NCI-H774 (cell line): Measurements from ENCODE around the gene TRIM44.
"Not testable (repeated sequence)": the region's sequence is repeated elsewhere in the genome, so short reads cannot be mapped to it uniquely, and the experiment has no call there.

Experiments used
- DNase-seq: peaks from one replicate; lab custom pipeline; 2025; lab: John Stamatoyannopoulos, UW

The TRIM44 gene

DNA sequence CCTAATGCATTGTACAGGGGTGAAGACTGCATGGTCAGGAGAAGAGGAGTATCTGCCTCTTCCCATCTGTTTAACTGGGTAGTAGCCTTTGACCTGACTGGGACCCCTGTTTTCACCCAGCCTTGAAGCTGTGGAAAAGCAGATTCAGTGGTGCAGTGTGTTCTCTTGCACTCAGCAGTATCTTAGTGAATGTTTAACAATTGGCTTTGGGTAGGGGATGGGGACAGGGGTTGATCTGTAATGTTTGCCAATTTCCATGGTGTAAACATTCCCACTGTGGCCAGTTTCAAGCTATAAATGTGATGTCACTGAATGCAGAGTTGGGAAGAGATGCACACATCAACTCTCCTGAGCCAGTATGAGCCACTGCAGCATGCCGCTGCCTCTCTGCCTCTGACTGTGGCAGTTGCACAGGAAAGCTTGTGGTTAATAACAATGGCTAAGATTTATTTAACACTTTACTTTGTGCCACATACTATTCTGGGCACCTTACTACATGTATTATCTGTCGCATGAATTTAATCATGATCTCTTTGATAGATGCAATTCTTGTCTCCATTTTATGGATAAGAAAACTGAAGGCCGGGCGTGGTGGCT lies 28.6 kb upstream of the TRIM44 start:
- DNase-seq: no peak

DNA sequence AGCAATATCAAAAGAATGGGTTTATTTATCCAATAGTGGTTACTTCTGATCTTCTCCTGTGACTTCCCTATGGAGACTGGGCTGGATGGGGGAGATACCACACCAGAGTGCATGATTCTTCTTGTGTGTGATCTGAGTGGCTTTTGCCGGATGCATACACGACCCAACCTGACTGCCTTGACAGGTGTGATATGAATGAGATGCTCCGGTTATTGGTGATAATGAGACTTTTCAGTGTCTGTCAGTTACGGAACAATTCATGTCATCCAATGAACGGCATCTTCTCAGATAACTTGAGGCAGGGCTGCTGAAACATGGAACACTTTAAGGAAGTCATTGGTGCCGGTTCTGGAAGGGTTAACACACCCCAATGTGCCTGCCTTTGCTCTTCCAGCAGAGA lies 26.6 kb upstream of the TRIM44 start:
- DNase-seq: no peak

DNA sequence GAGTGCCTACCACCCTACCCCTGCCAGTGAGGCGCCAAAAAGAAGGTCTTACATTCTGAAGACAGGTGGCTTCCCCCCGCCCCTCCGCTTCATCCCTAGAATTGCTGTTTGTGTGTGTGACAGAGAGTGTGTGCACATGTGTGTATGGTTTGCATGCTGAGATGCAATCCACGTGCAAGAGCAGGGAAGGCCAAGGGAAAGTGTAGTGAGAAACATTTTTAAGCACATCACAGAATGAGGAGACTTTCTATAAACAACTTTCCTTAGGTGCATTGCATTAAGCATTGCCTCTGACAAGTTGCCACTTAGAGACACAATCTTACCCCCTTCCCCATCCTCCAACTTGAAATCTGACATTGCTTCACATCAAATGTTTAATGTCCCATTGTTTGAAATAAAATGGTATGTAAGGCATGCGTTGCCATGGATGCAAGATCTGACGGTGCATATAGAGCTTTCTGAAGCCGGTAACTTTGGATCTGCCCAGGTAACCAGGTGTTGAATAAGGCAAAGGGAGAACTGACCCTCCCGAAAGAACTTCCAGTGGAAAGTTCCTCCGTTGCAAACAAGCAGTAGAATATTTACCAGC lies 22.9 kb upstream of the TRIM44 start:
- DNase-seq: no peak

DNA sequence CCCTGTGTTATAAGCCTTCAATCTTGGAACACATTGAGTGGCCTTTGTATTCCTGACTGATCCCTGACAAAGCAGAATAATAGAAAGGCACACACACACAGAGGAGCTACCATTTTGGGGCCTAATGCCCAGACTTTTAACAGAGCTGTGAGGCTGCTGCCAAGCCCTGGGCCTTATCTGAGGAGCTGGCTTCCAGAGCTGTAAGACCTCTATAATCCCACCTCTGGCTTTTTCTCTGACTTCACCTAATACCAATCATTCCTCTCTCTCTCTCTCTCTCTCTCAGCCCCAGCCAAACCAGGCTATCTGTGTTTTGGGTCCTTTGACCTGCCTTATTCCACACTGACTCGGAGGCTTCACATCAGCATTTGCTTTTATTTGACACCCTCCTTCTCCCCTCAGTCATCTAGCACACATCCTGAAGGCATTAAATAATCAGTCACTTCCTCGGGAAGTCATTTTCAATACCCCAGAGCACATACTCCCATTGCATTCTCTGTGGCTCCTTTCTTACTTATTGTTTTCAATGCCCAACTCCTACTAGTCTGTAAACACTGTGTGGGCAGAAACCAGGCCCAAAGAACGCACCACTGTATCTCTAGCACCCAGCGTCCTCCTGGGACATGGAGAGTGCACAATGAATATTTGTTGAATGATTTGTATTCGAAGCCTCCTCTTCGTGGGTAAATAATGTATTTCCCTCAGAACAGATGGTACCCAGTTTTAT lies 21.2 kb upstream of the TRIM44 start:
- DNase-seq: no peak

DNA sequence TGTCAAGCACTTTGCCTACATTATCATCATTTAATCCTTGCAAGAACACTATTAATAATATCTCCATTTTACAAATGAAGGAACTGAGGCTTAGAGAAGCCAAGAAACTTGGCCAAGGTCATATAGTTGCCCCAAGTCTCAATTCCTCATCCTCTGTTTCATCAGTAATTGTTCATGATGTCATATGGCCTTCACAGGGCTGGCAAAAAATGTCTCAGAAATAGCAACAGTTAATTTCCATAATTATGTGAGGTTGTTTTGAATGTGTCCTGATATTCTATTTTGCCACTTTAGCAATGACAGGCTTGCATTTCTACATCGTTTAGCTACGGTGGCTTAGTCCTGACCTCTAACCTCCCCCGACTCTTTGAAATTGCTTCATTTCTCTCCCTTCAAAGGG lies 20.6 kb upstream of the TRIM44 start:
- no peak for DNase-seq

DNA sequence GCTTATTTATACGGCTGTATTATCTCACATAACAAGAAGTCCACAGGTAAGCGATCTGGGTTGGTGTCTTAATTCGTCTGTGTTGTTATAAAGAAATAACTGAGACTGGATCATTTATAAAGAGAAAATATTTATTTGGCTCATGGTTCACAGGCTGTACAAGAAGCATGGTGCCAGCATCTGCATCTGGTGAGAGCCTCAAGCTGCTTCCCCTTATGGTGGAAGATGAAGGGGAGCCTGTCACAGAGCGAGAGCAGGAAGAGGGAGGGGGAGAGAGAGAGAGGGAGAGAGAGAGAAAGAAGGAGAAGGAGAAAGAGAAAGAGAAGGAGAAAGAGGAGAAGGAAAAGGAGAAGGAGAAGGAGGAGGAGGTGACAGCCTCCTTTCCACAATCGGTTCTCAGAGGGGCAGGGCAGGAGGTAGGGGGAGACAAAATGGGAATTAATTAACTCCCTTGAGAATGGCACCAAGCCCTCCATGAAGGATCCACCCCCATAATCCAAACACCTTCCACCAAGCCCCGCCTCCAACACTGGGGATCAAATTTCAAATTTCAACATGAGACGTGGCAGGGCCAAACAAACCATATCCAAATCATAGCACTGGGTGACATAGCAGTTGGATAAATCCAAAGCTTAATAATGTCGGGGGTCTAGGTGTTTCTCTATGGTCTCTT lies 15.0 kb upstream of the TRIM44 start:
- no peak for DNase-seq

DNA sequence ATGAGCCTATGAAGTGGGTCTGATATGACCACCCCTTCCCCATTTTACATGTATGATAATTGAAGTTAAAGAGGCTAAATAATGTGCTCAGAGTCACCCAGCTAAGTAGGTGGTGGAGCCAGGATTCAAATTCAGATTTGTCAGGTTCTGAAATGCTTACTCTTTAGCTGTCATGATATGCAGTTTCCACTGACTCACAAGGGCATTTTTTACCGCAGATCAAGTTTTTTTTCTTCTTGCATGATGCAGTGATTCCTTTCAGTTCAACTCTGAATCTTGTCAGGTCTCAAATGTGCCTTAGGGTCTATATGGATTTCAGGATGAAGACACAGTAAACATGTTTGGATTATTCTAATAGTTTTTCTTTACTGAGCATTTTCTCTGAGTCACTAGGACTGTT lies 12.6 kb upstream of the TRIM44 start:
- DNase-seq: no peak

DNA sequence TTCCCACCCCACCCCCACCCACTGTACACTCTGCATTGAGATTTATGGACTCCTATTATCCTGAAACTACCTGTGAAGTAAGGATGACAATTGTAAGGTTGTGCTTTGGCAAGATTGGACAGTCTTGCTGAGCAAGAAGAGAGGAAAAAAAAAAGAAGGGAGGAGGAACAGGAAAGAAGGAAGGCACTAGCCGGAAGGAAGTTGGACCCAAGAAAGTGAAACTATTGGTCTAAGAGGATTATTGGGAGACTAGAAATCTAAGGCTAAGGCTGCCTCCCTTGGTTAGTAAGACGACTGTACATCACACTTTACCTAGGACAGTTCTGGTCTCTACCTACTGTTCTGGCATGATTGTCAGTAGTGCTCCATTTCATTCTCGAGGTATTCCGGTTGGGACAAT lies 12.1 kb upstream of the TRIM44 start:
- DNase-seq: no peak

DNA sequence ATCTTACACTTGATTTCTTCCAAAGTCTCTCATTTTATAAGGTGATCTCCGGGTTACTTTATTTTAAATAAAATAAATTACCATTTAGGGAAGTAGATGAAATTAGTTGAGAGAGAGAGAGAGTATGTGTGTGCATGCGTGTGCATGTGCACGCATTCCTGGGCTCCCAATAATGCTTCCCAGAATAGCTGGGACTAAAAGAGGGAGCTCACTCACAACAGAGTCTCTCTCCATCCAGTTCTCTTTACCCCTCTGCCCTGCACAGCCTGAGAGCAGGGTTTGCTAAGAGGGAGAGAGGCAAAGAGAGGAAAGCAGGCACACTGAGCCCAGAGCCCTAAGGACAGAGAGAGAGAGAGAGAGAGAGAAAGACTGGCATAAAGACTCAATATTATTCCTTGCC lies 11.3 kb upstream of the TRIM44 start:
- no peak for DNase-seq

DNA sequence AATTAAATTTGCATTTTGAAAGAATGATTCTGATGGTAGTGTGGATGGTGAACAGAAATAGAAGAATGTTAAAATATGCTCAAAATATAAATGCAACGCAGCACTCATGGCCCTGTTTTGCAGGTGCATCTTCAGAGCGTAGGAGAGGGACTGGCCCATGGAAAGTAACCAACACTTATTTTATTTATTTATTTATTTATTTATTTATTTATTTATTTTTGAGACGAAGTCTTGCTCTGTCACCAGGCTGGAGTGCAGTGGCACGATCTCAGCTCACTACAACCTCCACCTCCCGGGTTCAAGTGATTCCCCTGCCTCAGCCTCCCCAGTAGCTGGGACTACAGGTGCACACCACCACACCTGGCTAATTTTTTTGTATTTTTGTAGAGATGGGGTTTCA lies 9.8 kb upstream of the TRIM44 start:
- DNase-seq: not testable (repeated sequence)

DNA sequence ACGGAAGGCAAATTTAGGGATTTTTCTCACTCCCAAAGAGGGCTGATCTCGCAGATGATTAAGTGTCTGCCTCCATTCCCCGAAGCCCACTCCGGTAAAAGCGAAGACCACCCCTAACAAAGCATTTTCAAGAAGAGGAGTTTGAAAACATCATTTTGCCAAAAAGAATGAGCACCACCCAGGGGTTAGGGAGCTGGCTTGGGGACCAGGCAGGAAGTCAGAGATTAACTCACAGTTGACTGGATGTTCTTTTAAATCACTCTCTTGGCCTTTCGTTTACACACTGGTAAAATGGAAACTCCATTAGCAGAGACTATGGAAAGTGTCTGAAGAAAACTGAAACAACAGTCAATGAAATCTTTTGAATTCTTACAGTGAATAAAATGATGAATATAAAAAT lies 7.9 kb upstream of the TRIM44 start:
- no peak for DNase-seq

DNA sequence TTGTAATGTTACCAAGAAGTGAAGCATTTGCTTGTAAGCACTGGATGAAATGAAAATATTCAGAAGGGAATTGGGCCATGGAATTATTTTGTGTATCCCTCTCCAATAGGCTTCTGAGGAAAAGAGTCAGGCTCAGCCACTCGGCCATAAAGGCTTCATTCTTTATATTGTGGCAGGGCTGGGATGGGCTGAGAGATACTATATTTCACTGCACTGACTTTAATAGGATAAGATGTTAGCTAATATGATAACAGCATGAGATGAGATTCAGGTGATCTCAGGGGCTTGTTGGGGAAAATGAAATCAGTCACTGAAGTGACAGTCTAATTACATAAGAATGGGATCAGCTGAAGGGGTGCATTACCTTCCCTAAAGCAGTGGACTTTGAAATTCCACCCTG lies 7.3 kb upstream of the TRIM44 start:
- no peak for DNase-seq

DNA sequence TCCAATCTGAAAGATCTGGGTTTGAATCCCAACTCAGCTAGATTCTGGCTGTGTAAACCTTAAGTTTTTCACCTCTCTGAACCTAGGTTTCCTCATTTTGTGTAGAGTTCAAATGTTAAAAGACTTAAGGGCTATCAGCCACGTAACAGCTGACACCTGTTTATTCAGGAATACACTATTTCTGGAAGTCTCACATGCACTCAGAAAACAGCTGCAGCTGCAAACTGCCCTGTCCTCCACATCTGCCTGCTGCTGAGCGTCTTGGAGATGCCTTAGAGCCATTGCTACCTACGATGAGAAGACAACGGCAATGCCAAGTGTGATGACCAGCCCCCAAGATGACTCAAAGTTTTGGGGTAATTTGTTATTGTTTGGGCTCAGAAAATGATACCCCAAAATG lies 6.7 kb upstream of the TRIM44 start:
- DNase-seq: no peak

DNA sequence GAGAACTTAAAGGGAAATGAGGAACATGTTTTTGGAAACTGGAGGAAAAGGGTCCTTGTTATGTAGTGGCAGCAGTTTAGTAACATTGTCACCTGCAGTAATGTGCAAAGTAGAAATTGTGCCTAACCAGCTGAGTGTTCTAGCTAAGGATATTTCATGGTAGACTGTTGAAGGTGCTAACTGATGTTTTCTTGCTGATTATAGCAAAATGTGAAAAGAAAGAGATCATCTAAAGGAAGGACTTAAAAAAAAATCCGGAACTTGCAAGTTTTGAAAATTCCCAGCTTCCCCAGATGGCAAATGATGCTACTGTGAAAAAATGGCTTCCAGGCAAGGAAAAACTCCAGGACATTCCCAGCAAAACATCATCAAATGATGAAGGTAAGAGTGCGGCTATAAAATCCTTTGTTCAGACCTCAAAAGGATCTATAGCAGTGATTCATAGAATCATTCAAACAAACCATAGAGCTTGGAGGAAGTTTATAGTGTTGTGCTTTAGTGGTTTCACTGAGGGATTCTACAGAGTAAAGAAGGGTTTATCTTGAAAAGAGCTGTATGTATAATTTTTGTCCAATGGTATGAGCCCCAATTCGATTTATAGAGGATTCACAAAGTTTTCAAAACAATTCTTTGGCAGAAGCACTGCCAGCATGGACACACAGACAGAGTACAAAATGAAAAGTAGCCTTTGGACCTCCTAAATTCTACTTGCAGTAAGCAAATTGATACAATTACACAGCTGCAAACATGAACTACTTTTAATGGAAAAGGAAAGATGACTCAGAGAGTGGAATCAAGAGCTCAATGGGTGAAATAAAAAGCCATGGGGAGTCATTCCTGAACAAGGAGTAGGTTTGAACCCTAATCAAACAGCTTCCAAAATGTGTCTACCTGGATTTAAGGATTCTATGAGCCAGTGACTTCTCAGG lies 4.3 kb upstream of the TRIM44 start:
- no peak for DNase-seq

DNA sequence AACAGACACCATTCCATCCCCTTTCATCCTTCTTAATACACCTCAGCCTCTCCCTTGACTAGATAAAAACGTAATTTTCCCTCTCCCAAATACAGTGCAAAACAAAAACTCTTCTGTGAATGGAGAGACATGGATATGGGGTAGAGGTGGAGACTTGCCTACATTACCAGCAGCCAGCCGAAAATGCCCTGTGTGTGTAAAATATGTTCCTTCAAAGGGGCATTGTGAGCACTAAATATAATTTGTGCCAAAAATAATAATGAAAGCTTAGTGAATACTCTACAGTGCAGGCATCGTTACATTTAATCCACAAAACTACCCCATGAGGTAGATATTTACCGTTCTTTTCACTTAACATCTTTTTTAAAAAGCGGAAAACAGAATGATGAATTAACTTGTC lies 1.0 kb upstream of the TRIM44 start:
- DNase-seq: no peak

DNA sequence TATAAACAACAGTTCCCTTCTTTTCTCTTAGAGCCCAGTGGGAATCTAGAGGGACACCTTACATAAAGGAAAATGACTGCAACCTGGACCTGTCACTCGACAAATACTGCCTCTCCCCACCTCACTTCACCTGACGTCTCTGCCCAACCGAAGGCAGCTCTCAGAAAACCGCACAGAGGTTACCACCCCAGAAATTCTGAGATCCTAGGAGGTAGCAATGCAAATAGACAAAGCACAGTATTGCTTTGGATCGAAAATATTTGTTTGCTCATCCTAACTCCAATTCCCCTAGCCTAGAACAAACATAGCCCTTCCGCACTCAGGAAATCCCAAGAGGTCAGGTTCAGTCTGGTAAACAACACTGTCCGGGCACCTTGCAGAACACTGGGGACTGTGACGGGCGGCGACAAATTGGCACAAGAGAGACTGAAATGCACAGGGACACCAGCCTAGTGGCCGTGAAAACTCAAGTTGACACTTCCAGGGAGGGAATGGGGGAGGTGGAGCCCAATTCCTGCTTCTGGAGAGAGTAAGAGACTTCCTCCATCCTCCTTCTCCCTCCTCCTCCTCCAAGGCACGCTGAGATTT lies 420 bp upstream of the TRIM44 start:
- DNase-seq: no peak

DNA sequence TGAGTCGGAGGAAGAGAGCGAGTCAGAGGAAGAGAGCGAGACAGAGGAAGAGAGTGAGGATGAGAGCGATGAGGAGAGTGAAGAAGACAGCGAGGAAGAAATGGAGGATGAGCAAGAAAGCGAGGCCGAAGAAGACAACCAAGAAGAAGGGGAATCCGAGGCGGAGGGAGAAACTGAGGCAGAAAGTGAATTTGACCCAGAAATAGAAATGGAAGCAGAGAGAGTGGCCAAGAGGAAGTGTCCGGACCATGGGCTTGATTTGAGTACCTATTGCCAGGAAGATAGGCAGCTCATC lies 780 bp downstream of the TRIM44 start:
- no peak for DNase-seq

DNA sequence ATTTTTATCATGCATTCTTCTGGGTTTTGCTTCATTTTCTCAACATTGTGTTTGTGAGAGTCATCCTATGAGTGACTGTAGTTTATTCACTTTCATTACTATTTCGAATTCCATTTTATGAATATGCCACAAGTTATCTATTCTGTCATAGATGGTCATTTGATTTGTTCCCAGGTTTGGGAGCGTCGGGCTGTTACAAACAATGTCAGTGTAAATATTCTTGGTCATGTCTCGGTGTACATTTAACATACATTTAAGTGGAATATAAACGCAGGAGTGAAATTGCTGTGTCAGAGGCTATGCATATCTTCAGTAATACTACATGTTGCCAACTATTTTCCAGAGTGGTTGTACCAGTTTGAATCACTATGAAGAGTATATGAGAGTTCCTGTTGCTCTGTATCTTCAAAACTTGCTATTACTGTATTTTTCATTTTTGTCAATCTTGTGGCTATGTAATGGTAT lies 2.4 kb downstream of the TRIM44 start:
- DNase-seq: no peak

DNA sequence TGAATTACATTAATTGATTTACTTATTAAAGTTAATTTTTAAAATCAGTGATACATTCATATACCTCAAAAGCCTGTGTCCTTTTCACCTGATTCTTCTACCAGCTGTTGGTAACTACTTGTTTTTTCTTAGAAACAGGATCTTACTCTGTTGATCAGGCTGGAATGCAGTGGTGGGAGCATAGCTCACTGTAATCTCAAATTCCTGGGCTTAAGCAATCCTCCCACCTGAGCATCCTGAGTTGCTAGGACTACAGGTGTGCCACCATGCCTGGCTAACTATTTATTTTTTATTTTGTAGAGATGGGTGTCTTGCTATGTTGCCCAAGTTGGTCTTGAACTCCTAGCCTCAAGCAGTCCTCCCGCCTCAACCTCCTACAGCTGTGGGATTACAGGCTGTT lies 4.7 kb downstream of the TRIM44 start:
- DNase-seq: no peak

DNA sequence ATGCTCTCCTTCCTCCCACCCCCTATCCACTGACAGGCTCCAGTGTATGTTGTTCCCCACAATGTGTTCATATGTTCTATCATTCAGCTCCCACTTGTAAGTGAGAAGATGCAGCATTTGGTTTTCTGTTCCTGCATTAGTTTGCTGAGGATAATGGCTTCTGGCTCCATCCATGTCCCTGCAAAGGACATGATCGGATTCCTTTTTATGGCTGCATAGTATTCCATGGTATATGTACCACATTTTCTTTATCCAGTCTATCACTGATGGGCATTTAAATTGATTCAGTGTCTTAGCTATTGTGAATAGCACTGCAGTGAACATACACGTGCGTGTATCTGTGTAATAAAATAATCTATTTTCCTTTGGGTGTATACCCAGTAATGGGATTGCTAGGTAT lies 5.8 kb downstream of the TRIM44 start:
- DNase-seq: not testable (repeated sequence)

DNA sequence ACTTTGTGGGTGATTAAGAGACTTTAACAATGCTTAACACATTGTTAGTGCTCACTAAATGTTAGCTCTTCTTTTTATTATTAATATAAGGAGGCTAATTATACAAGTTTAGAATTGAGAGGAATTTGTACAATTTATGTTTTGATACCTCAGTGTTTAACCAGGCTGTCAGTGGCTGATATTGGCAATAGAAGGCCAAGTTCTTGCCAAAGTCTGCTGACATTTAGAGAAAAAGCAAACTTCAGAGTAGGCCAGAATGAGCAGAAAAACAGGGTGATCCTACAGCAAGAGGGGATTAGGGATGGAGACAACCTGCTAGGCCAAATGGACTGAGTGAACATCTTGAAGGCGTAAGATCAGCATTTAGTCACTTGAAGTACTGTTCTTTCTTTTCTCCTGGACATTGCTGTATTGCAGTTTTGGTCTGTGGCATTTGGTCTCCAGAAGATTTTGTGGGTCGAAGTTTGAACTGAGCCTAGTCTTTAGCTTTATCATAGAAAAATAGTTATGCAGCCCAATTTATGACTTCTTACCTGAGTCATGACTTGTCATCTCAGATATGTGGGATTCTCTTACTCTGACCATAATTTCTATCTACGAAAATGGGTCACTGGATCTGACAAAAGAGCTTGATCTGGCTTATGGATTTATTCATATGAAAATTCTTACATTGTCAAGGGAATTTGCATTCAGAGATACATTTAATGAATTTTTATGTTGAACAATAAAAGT lies 9.0 kb downstream of the TRIM44 start:
- no peak for DNase-seq
